ENCODE data around the gene FAM107B.
A peak's percentile ranks its signal among the peaks of the same experiment; 100 is the strongest.

GRCh38 chr10:14801723-14802122 is 27.0 kb upstream of the FAM107B start:
- TF ChIP-seq, protein P1, sequence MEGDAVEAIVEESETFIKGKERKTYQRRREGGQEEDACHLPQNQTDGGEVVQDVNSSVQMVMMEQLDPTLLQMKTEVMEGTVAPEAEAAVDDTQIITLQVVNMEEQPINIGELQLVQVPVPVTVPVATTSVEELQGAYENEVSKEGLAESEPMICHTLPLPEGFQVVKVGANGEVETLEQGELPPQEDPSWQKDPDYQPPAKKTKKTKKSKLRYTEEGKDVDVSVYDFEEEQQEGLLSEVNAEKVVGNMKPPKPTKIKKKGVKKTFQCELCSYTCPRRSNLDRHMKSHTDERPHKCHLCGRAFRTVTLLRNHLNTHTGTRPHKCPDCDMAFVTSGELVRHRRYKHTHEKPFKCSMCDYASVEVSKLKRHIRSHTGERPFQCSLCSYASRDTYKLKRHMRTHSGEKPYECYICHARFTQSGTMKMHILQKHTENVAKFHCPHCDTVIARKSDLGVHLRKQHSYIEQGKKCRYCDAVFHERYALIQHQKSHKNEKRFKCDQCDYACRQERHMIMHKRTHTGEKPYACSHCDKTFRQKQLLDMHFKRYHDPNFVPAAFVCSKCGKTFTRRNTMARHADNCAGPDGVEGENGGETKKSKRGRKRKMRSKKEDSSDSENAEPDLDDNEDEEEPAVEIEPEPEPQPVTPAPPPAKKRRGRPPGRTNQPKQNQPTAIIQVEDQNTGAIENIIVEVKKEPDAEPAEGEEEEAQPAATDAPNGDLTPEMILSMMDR (IDR thresholded peaks at IDR 0.05) = peak in 1 of 6 experiments; percentile 8
- no peak for TF ChIP-seq POLR2A (IDR thresholded peaks at IDR 0.05)

Data from adrenal gland (tissue), 5 donors.